GM23248 (cell line): Measurements from ENCODE around the gene VPREB1.

ENCODE experiments used
- EZH2 ChIP-seq: fragments of 200-600 bp; sonication (generic); IDR thresholded peaks from 2 replicates; pipeline ENCODE4 v1.6.1; 2018; ENCODE audit warnings: antibody characterized with exemption, mild to moderate bottlenecking; ENCODE audit not compliant: insufficient read depth, poor library complexity, severe bottlenecking
- EZH2phosphoT487 ChIP-seq: fragments of 200-600 bp; sonication (generic); IDR thresholded peaks from 2 replicates; pipeline ENCODE4 v1.6.1; 2018; ENCODE audit warnings: antibody characterized with exemption, moderate library complexity, mild to moderate bottlenecking, low read depth; ENCODE audit not compliant: insufficient read depth

- no peak for TF ChIP-seq EZH2phosphoT487
- TF ChIP-seq EZH2: no peak
Observed at GRCh38 chr22:22201185-22201929, 43.2 kb upstream of the VPREB1 start.
